Measurements from ENCODE around the gene VPS25.

DNA sequence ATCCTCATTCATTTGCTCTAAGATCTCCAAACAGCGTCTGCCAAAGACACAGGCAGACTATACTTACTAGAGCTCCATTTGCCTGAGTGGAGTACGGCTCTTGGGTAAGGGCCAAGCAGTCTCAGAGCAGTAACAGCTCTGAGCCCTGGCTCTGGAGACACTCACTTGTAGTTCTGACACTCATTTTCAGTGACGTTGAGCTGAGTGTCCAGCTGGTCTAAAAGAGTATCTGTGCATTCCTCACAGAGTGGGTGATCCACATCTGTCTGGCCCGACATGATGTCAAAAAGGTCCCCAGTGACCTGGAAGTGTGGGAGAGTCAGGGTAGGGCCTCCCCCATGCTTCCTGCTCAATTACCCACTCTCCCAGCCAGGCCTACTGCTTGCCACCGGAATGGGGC is 45.1 kb downstream of the VPS25 start:
- TF ChIP-seq CTCF (IDR thresholded peaks at IDR 0.05) (no peak), POLR2A (IDR thresholded peaks at IDR 0.05) (no peak)

Measured in thyroid gland (tissue), 4 donors.